ENCODE data around the gene SPACA6. TPM values are rescaled to one million over a fixed set of nuclear protein-coding genes. Genes with fewer than 3 reads are reported as not detected.
"Not testable (repeated sequence)": the region's sequence is repeated elsewhere in the genome, so short reads cannot be mapped to it uniquely, and the experiment has no call there.

SPACA6 gene
- total RNA-seq, 2 donors from 2014 or later, result 9.3 to 13.7 TPM

DNA sequence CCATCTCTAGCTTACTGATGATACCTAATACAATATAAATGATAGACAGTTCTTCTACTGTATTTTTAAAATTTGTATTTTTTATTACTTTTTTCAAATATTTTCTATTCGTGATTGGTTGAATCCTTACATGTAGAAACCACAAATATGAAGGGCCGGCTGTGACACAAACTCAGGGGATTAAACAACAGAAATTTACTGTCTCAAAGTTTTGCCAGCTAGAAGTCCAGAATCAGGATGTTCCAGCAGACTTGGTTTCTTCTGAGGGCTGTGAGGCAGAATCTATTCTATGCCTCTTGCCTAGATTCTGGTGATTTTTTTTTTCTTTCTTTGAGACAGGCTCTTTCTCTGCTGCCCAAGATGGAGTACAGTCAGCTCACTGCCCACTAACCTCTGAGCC lies 44.8 kb downstream of the SPACA6 start:
- ATAC-seq (no peak), DNase-seq (ENCODE audit: low spot score in 2 of 2) (no peak)
- H3K27ac Mint-ChIP-seq, result no peak overlapping the region
- no peaks in the 10 kb centered on the region for H3K36me3 Mint-ChIP-seq
- no peaks in the 10 kb centered on the region for H3K9me3 Mint-ChIP-seq

DNA sequence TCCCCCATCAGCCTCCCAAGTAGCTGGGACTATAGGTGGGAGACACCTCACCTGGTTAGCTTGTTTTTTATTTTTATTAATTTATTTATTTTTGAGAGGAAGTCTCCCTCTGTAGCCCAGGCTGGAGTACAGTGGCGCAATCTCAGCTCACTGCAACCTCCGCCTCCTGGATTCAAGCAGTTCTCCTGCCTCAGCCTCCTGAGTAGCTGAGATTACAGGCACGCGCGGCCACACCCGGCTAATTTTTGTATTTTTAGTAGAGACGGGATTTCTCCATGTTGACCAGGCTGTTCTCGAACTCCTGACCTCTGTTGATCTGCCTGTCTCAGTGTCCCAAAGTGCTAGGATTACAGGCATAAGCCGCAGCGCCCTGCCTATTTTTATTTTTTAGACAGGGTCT lies 45.4 kb downstream of the SPACA6 start:
- DNase-seq (ENCODE audit: low spot score in 2 of 2); H3K27ac Mint-ChIP-seq; H3K36me3 Mint-ChIP-seq; H3K9me3 Mint-ChIP-seq; ATAC-seq: not testable (repeated sequence)

DNA sequence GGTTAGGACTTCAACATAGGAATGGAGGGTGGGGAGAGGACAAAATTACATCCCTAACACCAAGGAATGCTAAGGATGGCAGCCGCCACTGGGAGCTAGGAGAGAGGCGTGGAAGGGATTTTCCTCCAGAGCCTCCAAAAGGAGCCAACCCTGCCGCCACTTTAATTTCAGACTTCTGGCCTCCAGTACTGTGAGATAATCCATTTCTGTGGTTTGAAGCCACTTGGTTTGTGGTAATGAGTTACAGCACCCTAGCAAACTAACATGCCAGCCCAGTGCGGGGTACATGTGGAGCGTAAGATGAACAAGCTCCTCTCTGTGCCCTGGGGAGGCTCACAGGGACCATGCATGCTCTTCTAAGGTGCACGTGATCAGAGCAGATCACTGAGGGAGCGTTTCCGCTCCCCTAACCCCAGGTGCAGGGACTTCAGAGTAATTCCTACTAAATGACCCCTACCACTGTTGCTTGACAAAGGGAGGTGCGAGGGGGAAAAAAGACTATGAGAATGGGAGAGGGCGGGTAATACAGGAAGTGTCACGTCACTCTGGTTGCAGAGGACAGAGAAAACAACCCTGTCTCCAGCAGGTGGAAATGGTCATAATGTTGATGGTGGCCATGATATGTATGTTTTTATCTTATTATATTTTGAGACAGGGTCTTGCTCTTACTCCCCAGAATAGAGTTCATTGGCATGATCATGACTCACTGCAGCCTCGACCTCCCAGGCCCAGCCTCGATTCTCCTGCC lies 46.5 kb downstream of the SPACA6 start:
- ATAC-seq, result no peak
- no peak for DNase-seq (ENCODE audit: low spot score in 2 of 2)
- H3K9me3 Mint-ChIP-seq, result no peaks in the 10 kb centered on the region
- H3K27ac Mint-ChIP-seq, result no peak overlapping the region
- H3K36me3 Mint-ChIP-seq, result no peaks in the 10 kb centered on the region

DNA sequence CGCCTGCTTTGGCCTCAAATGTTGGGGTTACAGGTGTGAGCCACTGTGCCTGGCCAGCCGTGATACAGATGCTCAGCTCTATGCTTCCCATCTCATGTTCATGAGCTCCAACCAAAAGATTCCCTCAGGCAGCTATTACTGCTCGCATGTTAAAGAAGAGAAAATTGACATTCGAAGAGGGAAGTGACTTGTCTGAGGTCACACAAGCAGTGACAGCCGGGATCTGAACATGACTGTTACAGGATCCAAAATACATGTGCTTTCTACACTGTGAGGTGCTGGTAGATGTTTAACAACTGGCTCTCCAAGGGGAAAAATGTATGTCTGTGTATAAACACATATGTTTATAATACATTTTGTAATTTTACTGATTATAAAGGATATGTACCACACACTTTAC lies 47.2 kb downstream of the SPACA6 start:
- Mint-ChIP-seq H3K27ac (no peak overlapping the region), H3K9me3 (no peaks in the 10 kb centered on the region), H3K36me3 (no peaks in the 10 kb centered on the region)
- ATAC-seq (no peak), DNase-seq (ENCODE audit: low spot score in 2 of 2) (no peak)

DNA sequence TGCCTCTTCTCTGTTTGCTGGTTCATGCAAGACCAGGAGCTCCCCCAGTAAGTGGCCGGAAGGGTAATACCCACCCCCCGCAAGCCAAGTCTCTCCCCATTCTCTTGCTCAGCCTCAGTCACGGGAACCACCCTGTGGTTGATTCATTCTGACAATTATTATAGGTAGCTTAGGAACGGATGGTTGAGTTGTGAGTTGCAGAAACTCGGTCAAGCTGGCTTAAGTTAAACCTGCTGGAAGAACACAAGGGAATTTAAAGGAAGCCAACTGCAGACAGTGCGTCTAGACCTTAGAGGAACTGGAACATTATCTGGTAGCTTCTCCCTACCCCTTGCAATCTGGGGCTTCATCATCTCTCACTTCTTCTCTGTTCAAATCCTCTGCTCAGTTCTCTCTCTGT lies 49.7 kb downstream of the SPACA6 start:
- ATAC-seq (no peak), DNase-seq (ENCODE audit: low spot score in 2 of 2) (no peak)
- Mint-ChIP-seq H3K36me3 (no peaks in the 10 kb centered on the region), H3K27ac (no peak overlapping the region), H3K9me3 (no peaks in the 10 kb centered on the region)

DNA sequence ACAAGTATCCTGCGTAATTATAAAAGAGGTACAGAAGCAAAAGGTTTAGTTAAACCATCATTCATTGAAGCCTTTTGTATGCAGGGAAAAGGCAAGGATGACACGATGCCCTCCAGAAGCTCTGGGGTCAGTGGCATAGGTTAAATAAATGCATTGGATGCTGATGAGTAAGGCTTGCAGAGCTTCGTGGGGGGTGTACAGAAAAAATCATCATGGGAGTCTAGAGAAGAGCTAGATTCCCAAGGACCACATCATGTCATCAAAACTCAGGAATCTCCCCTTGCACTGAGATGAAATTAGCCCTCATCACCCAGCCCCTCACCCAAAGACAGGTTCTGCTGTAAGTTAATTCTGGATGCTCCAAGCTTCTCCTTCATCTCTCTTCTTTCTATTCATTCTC lies 50.3 kb downstream of the SPACA6 start:
- H3K27ac Mint-ChIP-seq, result no peak overlapping the region
- ATAC-seq (no peak), DNase-seq (ENCODE audit: low spot score in 2 of 2) (no peak)
- no peaks in the 10 kb centered on the region for H3K9me3 Mint-ChIP-seq
- H3K36me3 Mint-ChIP-seq, result no peaks in the 10 kb centered on the region

DNA sequence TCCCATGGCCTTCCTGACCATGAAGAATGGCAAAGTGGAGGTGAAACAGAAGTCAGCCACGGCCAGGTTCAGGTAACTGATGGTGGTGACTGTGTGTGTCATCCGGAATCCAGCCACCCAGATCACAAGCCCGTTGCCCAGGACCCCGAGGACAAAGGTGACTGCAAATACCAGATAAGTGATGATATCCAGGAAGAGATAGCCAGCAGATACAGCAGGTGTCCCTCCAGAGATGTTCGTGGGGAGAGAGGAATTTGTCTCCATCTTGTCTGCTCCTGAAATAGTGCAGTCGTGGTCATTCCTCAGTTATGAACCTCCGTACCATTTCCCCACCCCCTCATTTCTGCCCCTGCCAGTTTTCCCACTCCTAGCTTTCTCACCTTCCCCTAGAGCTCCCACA lies 53.6 kb downstream of the SPACA6 start:
- Mint-ChIP-seq H3K9me3 (no peaks in the 10 kb centered on the region), H3K27ac (no peak overlapping the region), H3K36me3 (no peaks in the 10 kb centered on the region)
- DNase-seq (ENCODE audit: low spot score in 2 of 2) (no peak), ATAC-seq (no peak)

DNA sequence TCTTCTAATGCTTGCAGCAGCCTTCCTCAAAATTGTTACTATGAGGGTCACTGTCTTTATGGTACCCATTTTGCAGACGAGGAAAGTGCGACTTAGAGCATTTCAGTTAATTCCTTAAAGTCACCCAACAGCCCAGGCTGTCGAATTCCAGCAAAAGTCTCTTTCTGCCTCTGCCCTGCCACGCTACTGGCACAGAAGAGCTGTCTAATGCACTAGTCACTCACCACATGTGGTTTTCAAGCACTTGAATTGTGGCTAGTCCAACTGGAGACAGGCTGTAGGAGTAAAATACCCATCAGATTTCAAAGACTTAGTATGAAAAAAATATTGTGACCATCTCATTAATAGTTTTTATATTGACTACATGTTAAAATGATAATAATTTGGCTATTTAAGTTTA lies 56.8 kb downstream of the SPACA6 start:
- DNase-seq (ENCODE audit: low spot score in 2 of 2), result no peak
- ATAC-seq, result no peak
- Mint-ChIP-seq H3K27ac (no peak overlapping the region), H3K9me3 (no peaks in the 10 kb centered on the region), H3K36me3 (no peaks in the 10 kb centered on the region)

DNA sequence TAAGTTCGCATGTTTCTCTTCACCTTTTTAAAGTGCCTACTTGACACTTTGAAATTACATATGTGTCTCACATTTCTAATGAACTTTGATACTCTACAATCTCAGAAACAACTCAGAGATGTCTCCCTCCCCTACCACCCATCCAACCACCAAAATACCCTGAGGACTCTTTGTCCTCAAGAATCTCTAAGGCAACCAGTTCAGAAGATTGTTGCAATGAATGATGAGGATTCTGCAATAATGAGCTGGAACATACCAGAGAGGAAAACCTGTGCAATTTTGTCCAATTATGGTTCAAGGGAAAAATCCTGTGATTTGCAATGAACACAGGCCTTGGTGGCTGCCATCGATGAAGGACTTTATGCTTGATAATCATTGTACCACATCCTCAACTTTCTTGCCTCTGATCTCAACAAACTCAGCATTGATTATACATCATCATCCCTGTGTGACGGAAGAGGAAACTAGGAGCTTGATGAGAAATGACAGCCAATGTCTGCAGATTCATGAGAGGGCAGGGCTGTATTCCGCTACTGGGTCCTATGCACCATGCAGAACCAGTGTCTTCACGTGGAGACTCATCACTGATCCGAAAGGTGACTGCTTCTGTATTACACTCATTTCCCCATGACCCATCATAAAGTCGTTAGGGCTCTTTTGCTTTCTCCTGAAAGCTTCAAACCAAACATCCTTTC lies 57.4 kb downstream of the SPACA6 start:
- no peaks in the 10 kb centered on the region for H3K9me3 Mint-ChIP-seq
- DNase-seq (ENCODE audit: low spot score in 2 of 2) (no peak), ATAC-seq (no peak)
- peaks cover 0 to under 1% of the 10 kb centered on the region in 2 donors for H3K36me3 Mint-ChIP-seq
- H3K27ac Mint-ChIP-seq, result no peak overlapping the region

DNA sequence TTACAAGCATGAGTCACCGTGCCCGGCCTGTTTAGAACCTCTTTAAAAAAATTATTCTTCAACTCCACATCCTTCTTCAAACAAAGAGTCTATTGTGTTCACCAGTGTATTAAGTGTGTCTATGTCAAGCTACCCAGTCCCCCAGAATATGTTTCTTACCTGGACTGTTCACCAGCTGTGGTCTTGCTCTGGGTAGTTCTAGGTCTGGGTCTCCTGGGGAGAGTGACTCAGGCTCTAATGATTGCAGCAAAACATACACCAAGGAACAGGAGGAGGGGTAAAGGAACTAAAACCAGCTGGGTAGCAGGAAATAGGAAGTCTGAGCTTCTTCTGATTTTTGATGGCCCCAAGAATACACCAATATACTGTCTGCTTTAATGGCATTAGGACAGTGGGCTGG lies 58.5 kb downstream of the SPACA6 start, which contains the start of gene FPR1:
TSS of gene FPR1 (minus strand) at position 224 of the 400 bp plus-strand sequence. CDS start 4,884 bp downstream, outside the sequence.
- Mint-ChIP-seq H3K9me3 (no peaks in the 10 kb centered on the region), H3K27ac (no peak within 1 kb of the TSS), H3K36me3 (peaks cover 0 to 4% of the 10 kb centered on the region in 2 donors)
- DNase-seq (ENCODE audit: low spot score in 2 of 2) (no peak), ATAC-seq (no peak)

DNA sequence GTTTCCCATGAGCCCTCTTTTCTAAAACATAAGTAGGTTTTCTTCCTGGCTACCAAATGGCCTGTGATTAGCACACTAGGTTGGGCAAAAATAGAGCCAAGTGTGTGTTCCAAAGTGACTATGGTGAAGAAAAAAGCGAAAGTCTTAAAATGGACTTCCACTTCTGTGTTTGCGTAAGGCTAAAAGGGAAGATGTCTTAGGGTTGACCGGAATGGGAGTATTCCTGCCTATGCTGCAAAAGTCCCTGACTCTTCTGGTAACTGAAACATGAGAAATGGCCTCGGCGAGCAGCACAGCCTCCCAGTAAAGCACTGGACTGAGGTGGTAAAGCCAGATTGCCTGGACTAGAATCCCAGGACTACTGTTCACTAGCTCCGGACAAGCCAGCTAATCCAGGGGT lies 61.0 kb downstream of the SPACA6 start:
- no peak for ATAC-seq
- Mint-ChIP-seq H3K36me3 (peaks cover 0 to 4% of the 10 kb centered on the region in 2 donors), H3K27ac (no peak overlapping the region), H3K9me3 (no peaks in the 10 kb centered on the region)
- DNase-seq (ENCODE audit: low spot score in 2 of 2), result no peak

DNA sequence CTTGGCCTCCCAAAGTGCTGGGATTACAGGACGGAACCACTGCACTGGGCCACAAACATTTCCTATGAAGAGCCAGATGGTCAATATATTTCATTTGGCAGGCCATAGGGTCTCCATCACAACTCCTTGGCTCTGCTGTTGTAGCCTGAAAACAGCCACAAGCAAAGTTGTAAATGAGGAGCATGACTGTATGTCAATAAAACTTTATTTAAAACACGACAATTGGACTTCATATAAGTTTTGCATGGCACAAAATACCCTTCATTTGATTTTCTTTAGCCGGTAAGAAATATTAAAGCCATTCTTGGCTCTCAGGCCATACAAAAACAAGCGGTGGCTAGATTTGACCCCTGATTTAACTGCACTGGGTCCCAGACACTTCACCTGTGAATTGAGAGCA lies 61.6 kb downstream of the SPACA6 start:
- no peak for DNase-seq (ENCODE audit: low spot score in 2 of 2)
- H3K27ac Mint-ChIP-seq, result no peak overlapping the region
- peaks cover 0 to 4% of the 10 kb centered on the region in 2 donors for H3K36me3 Mint-ChIP-seq
- H3K9me3 Mint-ChIP-seq, result no peaks in the 10 kb centered on the region
- no peak for ATAC-seq

Other genes starting within 250 kb of the SPACA6 start
- gene SIGLEC8, start 234.9 kb upstream of the SPACA6 start, total RNA-seq, result not detected
- gene CEACAM18, start 214.8 kb upstream of the SPACA6 start, total RNA-seq, result not detected
- gene SIGLEC12, start 191.5 kb upstream of the SPACA6 start, total RNA-seq, result 1 to 10 TPM in 1 of 2 donors, not detected in 1; 1.4 TPM
- gene SIGLEC6, start 161.7 kb upstream of the SPACA6 start, total RNA-seq, result not detected
- gene ZNF175, start 122.0 kb upstream of the SPACA6 start, total RNA-seq, result 10 to 100 TPM; 11.3 to 14.2 TPM
- not detected for gene SIGLEC5, start 62.9 kb upstream of the SPACA6 start, total RNA-seq
- under 1 TPM in 1 of 2 donors, not detected in 1; 0.47 TPM for gene SIGLEC14, start 46.5 kb upstream of the SPACA6 start, total RNA-seq
- not detected for gene HAS1, start 30.7 kb downstream of the SPACA6 start, total RNA-seq
- not detected for gene FPR1, start 58.5 kb downstream of the SPACA6 start, total RNA-seq
- not detected for gene FPR2, start 67.8 kb downstream of the SPACA6 start, total RNA-seq
- not detected for gene FPR3, start 101.8 kb downstream of the SPACA6 start, total RNA-seq
- 1 to 10 TPM; 5.7 to 7.9 TPM for gene ZNF577, start 194.6 kb downstream of the SPACA6 start, total RNA-seq
- 10 to 100 TPM in 1 of 2 donors, 1 to 10 TPM in 1; 8.2 to 10.3 TPM for gene ZNF649, start 211.7 kb downstream of the SPACA6 start, total RNA-seq
- 1 to 10 TPM; 2.6 to 4.1 TPM for gene ZNF613, start 234.1 kb downstream of the SPACA6 start, total RNA-seq

Measured in activated naive CD4-positive, alpha-beta T cell treated with anti-CD3 and anti-CD28 coated beads, Interleukin-2, amount 50 U/mL, for 72 hours (primary cell).